ENCODE measurements around the gene IGF2BP1.

DNA sequence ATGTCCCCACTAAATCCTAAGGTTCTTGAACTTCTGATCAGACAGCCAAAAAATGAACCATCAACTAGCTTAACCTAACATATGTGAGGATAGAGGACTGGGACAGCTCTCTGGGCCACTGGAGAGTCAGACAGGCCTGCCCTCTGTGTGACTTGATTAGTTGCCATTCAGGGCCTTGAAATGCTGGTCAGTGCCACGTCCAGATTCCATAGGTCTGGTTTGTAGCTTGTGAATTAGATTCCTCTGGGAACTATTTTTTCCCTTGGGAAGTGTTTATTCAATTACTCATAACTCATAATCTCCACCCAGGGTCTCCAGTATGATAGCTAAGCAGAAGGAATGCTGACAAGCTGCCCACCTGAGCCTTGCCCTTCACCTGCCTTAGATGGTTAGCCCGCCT is 48.2 kb downstream of the IGF2BP1 start:
- no peak for TF ChIP-seq CTCF (IDR thresholded peaks at IDR 0.05; ENCODE audit: low read length)
- TF ChIP-seq EZH2phosphoT487 (IDR thresholded peaks at IDR 0.05; ENCODE audit: low read length) = no peak
- no peak for TF ChIP-seq EZH2 (optimal IDR thresholded peaks at IDR 0.05; ENCODE audit: low read depth, low read length)
